Suppressor macrophage treated with lipopolysaccharide for 1 hour (primary cell): ENCODE results near the gene PHLDB3.
"Not testable (repeated sequence)": the region's sequence is repeated elsewhere in the genome, so short reads cannot be mapped to it uniquely, and the experiment has no call there.

Experiments
- DNase-seq, 3 donors: peaks; one replicate each; pipeline ENCODE4 v3.0.0-alpha.2; 2020 to 2022

PHLDB3 gene

GRCh38 chr19:43526884-43527859, 22.6 kb upstream of the PHLDB3 start, which contains the start of gene ETHE1:
ETHE1 (minus strand) TSS chr19:43527201; CDS start chr19:43527177, 24 bp downstream.
- peak; percentile 88 to 92 (median 88) for DNase-seq

- DNase-seq, result peak; percentile 41 to 53 (median 41)
These were observed 21.6 kb upstream of the PHLDB3 start for GRCh38 chr19:43525836-43526771.

GRCh38 chr19:43524922-43525835, 20.6 kb upstream of the PHLDB3 start:
- peak; percentile 76 to 82 (median 81) for DNase-seq

GRCh38 chr19:43523696-43524095, 19.1 kb upstream of the PHLDB3 start:
- DNase-seq, result not testable (repeated sequence)

GRCh38 chr19:43522929-43523328, 18.4 kb upstream of the PHLDB3 start:
- DNase-seq, result no peak

GRCh38 chr19:43519436-43520088, 15.0 kb upstream of the PHLDB3 start:
- DNase-seq, result peak; percentile 90 to 95 (median 91)

- no peak for DNase-seq
These were observed 13.5 kb upstream of the PHLDB3 start for GRCh38 chr19:43518051-43518450.

- DNase-seq, result peak in 1 of 3 donors; percentile 10
These were observed 7.9 kb upstream of the PHLDB3 start for GRCh38 chr19:43512399-43512798.

- DNase-seq, result no peak
These were observed 6.8 kb upstream of the PHLDB3 start for GRCh38 chr19:43511324-43511723.

GRCh38 chr19:43510713-43511112, 6.2 kb upstream of the PHLDB3 start:
- no peak for DNase-seq

GRCh38 chr19:43507880-43508279, 3.3 kb upstream of the PHLDB3 start:
- no peak for DNase-seq

- no peak for DNase-seq
These were observed 2.1 kb upstream of the PHLDB3 start for GRCh38 chr19:43506629-43507028.

GRCh38 chr19:43505941-43506340, 1.4 kb upstream of the PHLDB3 start:
- no peak for DNase-seq

- no peak for DNase-seq
These were observed 575 bp upstream of the PHLDB3 start for GRCh38 chr19:43505186-43505456.

- peak; percentile 93 to 99 (median 95) for DNase-seq
These were observed 783 bp downstream of the PHLDB3 start for GRCh38 chr19:43503501-43504425.

- DNase-seq, result no peak
These were observed 2.0 kb downstream of the PHLDB3 start for GRCh38 chr19:43502419-43502976.

GRCh38 chr19:43501661-43502418, 2.7 kb downstream of the PHLDB3 start:
- DNase-seq, result no peak

GRCh38 chr19:43499042-43499441, 5.5 kb downstream of the PHLDB3 start:
- DNase-seq, result no peak

GRCh38 chr19:43498233-43498842, 6.2 kb downstream of the PHLDB3 start:
- no peak for DNase-seq
